Hepatocyte (in vitro differentiated cells): Measurements from ENCODE around the gene PRTFDC1.
"Not testable (repeated sequence)": the region's sequence is repeated elsewhere in the genome, so short reads cannot be mapped to it uniquely, and the experiment has no call there.

Experiments
- EZH2 ChIP-seq: fragments of 200-600 bp; sonication (generic); IDR thresholded peaks from 2 replicates; pipeline ENCODE4 v1.6.1; 2016; ENCODE audit warnings: antibody characterized with exemption, mild to moderate bottlenecking, borderline replicate concordance
- TF ChIP-seq, protein P1 (sequence below): fragments of 200-600 bp; sonication (generic); IDR thresholded peaks from 2 replicates; pipeline ENCODE4 v1.5.1; 2016; ENCODE audit warnings: antibody characterized with exemption, mild to moderate bottlenecking; ENCODE audit not compliant: poor library complexity

DNA sequence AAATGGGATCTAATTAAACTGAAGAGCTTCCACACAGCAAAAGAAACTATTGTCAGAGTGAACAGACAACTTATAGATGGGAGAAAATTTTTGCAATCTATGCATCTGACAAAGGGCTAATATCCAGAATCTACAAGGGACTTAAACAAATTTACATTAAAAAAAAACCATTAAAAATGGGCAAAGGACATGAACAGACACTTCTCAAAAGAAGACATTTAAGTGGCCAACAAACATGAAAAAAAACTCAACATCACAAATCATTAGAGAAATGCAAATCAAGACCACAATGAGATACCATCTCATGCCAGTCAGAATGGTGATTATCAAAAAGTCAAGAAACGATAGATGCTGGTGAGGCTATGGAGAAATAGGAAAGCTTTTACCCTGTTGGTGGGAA, 32.8 kb downstream of the PRTFDC1 start:
- TF ChIP-seq, protein P1, sequence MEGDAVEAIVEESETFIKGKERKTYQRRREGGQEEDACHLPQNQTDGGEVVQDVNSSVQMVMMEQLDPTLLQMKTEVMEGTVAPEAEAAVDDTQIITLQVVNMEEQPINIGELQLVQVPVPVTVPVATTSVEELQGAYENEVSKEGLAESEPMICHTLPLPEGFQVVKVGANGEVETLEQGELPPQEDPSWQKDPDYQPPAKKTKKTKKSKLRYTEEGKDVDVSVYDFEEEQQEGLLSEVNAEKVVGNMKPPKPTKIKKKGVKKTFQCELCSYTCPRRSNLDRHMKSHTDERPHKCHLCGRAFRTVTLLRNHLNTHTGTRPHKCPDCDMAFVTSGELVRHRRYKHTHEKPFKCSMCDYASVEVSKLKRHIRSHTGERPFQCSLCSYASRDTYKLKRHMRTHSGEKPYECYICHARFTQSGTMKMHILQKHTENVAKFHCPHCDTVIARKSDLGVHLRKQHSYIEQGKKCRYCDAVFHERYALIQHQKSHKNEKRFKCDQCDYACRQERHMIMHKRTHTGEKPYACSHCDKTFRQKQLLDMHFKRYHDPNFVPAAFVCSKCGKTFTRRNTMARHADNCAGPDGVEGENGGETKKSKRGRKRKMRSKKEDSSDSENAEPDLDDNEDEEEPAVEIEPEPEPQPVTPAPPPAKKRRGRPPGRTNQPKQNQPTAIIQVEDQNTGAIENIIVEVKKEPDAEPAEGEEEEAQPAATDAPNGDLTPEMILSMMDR, result not testable (repeated sequence)
- TF ChIP-seq EZH2, result not testable (repeated sequence)
